Esophagus muscularis mucosa (tissue), 4 donors: ENCODE results near the gene KIRREL3. TPM values are rescaled to one million over a fixed set of nuclear protein-coding genes. Genes with fewer than 3 reads are reported as not detected.

Source experiments
- DNase-seq: peaks from one replicate; pipeline ENCODE4 v3.0.0-alpha.2; 2017; ENCODE audit errors: extremely low spot score
- H3K27ac ChIP-seq, 4 donors: fragments of 200-600 bp; sonication (generic); replicated peaks in 1 of 4; 1 replicate in 3 of 4; 2 replicates in 1 of 4; pipeline ENCODE4 v1.5.1; 2016 to 2019; ENCODE audit warnings: mild to moderate bottlenecking in 1 of 4
- H3K27me3 ChIP-seq, 4 donors: fragments of 200-600 bp; sonication (generic); one replicate each; pipeline versions ENCODE4 v1.5.1 to v1.6.0; 2016 to 2019
- H3K36me3 ChIP-seq, 4 donors: fragments of 200-600 bp; sonication (generic); one replicate each; pipeline ENCODE4 v1.5.1; 2016 to 2019
- H3K4me1 ChIP-seq, 4 donors: fragments of 200-600 bp; sonication (generic); one replicate each; pipeline ENCODE4 v1.5.1; 2016 to 2019
- H3K4me3 ChIP-seq, 4 donors: fragments of 200-600 bp; sonication (generic); 1 replicate in 2 of 4; 2 replicates in 2 of 4; pipeline ENCODE4 v1.5.1; 2016 to 2019; ENCODE audit warnings: mild to moderate bottlenecking in 4 of 4, moderate library complexity in 1 of 4
- H3K9me3 ChIP-seq, 4 donors: fragments of 200-600 bp; sonication (generic); 1 replicate in 3 of 4; 2 replicates in 1 of 4; pipeline ENCODE4 v1.5.1; 2016 to 2019
- CTCF ChIP-seq, 3 experiments: fragments of 200-600 bp in 2 of 3; fragments of 450-650 bp in 1 of 3; sonication (generic) in 2 of 3; IDR thresholded peaks; one replicate each; pipeline ENCODE4 v1.5.1; 2017 to 2019; ENCODE audit warnings: antibody characterized with exemption in 3 of 3, mild to moderate bottlenecking in 2 of 3, moderate library complexity in 1 of 3
- EP300 ChIP-seq: sonication (generic); formaldehyde crosslinking; IDR thresholded peaks from one replicate; pipeline ENCODE4 v1.6.1; 2017; ENCODE audit warnings: antibody characterized with exemption
- POLR2A ChIP-seq: fragments of 450-650 bp; IDR thresholded peaks from one replicate; pipeline ENCODE4 v1.6.1; 2017; ENCODE audit warnings: antibody characterized with exemption, moderate library complexity, mild to moderate bottlenecking, low read depth
- POLR2AphosphoS5 ChIP-seq, 2 donors: sonication (generic); formaldehyde crosslinking; IDR thresholded peaks; one replicate each; pipeline ENCODE4 v1.6.1; 2017; ENCODE audit warnings: antibody characterized with exemption in 2 of 2
- WGBS: methylation state at CpG from one replicate; pipeline ENCODE4 v1.1.5; 2018; 5-methylcytosine and 5-hydroxymethylcytosine counted together
- intact Hi-C: fragments of 100-400 bp; cut with DNase I; formaldehyde crosslinking; loops from one replicate; pipeline ENCODE4 v1.15.1; 2023
- total RNA-seq, 4 donors: library from RNA; depleted of rRNA; stranded (reverse); fragments of >200 nt; gene quantifications; one replicate each; pipeline versions ENCODE4 v1.1.0 to v1.2.1, GENCODE V29; 2016

The KIRREL3 gene
- total RNA-seq, 4 donors from 2014 or later: 1.7 to 6.5 (median 3.1) TPM

- no peak overlapping the region for H3K4me3 ChIP-seq
- H3K27ac ChIP-seq: no peak overlapping the region
- intact Hi-C loops: no loop called here
- peaks cover 0 to 25% (median 24%) of the 10 kb centered on the region in 4 donors for H3K4me1 ChIP-seq
- H3K27me3 ChIP-seq: peaks cover 0 to 13% (median 0%) of the 10 kb centered on the region in 4 donors
- DNase-seq: no peak
- WGBS: 86% methylated on average over 2 of the region's 2 CpGs
- H3K9me3 ChIP-seq: no peaks in the 10 kb centered on the region
- TF ChIP-seq POLR2A (no peak), CTCF (IDR thresholded peaks at IDR 0.05) (no peak), POLR2AphosphoS5 (IDR thresholded peaks at IDR 0.05) (no peak), EP300 (no peak)
- no peaks in the 10 kb centered on the region for H3K36me3 ChIP-seq
These were observed 454.4 kb downstream of the KIRREL3 start for GRCh38 chr11:126546191-126546590.

- TF ChIP-seq CTCF (IDR thresholded peaks at IDR 0.05) (no peak), EP300 (no peak), POLR2AphosphoS5 (IDR thresholded peaks at IDR 0.05) (no peak), POLR2A (no peak)
- DNase-seq: no peak
- 75% methylated on average over 8 of the region's 8 CpGs for WGBS
- no peak overlapping the region for H3K4me3 ChIP-seq
- peaks cover 0 to 20% (median 0%) of the 10 kb centered on the region in 4 donors for H3K27me3 ChIP-seq
- no peaks in the 10 kb centered on the region for H3K9me3 ChIP-seq
- intact Hi-C loops: no loop called here
- no peak overlapping the region for H3K27ac ChIP-seq
- H3K36me3 ChIP-seq: no peaks in the 10 kb centered on the region
- peaks cover 0 to 25% (median 24%) of the 10 kb centered on the region in 4 donors for H3K4me1 ChIP-seq
These were observed 455.5 kb downstream of the KIRREL3 start for GRCh38 chr11:126545057-126545555.

GRCh38 chr11:126544108-126545056 lies 456.2 kb downstream of the KIRREL3 start:
- Histone ChIP-seq H3K27ac (no peak overlapping the region), H3K4me3 (no peak overlapping the region), H3K36me3 (no peaks in the 10 kb centered on the region), H3K27me3 (peaks cover 0 to 21% (median 0%) of the 10 kb centered on the region in 4 donors), H3K4me1 (peaks cover 0 to 25% (median 24%) of the 10 kb centered on the region in 4 donors), H3K9me3 (no peaks in the 10 kb centered on the region)
- no peak for DNase-seq
- TF ChIP-seq POLR2AphosphoS5 (IDR thresholded peaks at IDR 0.05): no peak
- TF ChIP-seq EP300: no peak
- no peak for TF ChIP-seq POLR2A
- TF ChIP-seq CTCF (IDR thresholded peaks at IDR 0.05): no peak
- 33% methylated on average over 14 of the region's 15 CpGs for WGBS
- intact Hi-C loops: no loop called here

GRCh38 chr11:126543691-126544090 lies 456.9 kb downstream of the KIRREL3 start:
- TF ChIP-seq POLR2AphosphoS5 (IDR thresholded peaks at IDR 0.05) (no peak), CTCF (IDR thresholded peaks at IDR 0.05) (no peak), POLR2A (no peak), EP300 (no peak)
- intact Hi-C loops: no loop called here
- Histone ChIP-seq H3K36me3 (no peaks in the 10 kb centered on the region), H3K27me3 (peaks cover 0 to 24% (median 0%) of the 10 kb centered on the region in 4 donors), H3K27ac (no peak overlapping the region), H3K4me3 (no peak overlapping the region), H3K9me3 (no peaks in the 10 kb centered on the region), H3K4me1 (peaks cover 0 to 25% (median 24%) of the 10 kb centered on the region in 4 donors)
- WGBS: 21% methylated on average over 5 of the region's 7 CpGs
- no peak for DNase-seq
